ENCODE measurements around the gene RGS9.
"Not testable (repeated sequence)": the region's sequence is repeated elsewhere in the genome, so short reads cannot be mapped to it uniquely, and the experiment has no call there.

RGS9 gene

DNA sequence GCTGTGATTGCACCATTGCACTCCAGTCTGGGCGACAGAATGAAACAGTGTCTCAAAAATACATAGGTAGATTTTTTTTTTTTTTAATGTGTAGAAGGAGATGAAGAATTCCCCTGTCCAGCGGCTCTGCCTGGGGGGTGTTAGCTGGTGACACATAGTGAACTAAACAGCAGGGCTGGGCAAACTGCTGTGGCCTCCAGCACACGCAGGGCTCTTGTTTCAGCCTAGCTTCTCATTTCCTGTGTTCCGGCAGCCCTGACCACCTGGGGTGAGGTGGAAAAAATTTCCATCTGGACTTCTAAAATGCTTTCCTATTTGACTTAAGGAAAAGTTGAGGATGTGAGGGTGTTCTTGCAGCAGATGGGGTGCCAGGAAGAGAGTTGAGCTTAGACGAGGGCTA lies 33.3 kb upstream of the RGS9 start:
- no peak for TF ChIP-seq ZFX (IDR thresholded peaks at IDR 0.05; ENCODE audit: borderline replicate concordance)
- TF ChIP-seq, protein P1, sequence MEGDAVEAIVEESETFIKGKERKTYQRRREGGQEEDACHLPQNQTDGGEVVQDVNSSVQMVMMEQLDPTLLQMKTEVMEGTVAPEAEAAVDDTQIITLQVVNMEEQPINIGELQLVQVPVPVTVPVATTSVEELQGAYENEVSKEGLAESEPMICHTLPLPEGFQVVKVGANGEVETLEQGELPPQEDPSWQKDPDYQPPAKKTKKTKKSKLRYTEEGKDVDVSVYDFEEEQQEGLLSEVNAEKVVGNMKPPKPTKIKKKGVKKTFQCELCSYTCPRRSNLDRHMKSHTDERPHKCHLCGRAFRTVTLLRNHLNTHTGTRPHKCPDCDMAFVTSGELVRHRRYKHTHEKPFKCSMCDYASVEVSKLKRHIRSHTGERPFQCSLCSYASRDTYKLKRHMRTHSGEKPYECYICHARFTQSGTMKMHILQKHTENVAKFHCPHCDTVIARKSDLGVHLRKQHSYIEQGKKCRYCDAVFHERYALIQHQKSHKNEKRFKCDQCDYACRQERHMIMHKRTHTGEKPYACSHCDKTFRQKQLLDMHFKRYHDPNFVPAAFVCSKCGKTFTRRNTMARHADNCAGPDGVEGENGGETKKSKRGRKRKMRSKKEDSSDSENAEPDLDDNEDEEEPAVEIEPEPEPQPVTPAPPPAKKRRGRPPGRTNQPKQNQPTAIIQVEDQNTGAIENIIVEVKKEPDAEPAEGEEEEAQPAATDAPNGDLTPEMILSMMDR (IDR thresholded peaks at IDR 0.05), result no peak
- H3K27ac ChIP-seq, result no peak overlapping the region

DNA sequence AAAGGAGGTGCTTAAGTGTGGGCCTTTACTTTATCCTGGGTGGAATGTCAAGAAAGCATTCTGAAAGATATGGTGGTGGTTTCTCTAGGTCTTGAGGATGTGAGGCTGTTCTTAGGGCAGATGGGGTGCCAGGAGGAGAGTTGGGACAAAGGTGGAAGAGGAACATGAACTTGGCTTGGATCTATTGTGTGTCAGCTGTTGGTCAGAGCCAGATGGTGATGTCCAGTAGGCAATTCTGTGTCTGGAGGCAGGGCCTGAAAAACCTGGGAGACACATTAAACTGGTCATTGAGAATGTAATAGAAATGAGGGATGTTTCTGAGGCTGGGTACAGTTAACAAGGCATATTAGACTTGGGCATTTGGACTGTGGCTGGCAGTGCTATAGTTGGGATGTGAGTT lies 32.6 kb upstream of the RGS9 start:
- no peak overlapping the region for H3K27ac ChIP-seq
- no peak for TF ChIP-seq ZFX (IDR thresholded peaks at IDR 0.05; ENCODE audit: borderline replicate concordance)
- TF ChIP-seq, protein P1 (IDR thresholded peaks at IDR 0.05), result no peak

DNA sequence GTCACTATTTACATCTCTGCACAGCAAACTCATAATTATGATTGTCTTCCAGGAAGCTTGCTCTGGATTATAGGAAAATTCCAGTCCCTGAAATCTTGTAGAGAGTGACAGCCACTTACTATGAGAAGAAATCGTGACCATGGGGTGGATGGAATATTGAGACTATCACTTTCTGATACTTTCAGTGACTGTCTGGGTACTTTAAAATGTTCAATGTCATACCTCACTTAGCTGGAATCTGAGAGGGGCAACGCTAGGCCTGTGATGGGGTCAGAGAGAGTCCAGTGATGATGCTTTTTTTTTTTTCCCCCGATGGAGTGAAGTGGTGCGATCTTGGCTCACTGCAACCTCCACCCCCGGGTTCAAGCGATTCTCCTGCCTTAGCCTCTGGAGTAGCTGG lies 32.2 kb upstream of the RGS9 start:
- no peak overlapping the region for H3K27ac ChIP-seq
- TF ChIP-seq, protein P1 (IDR thresholded peaks at IDR 0.05), result no peak
- TF ChIP-seq ZFX (IDR thresholded peaks at IDR 0.05; ENCODE audit: borderline replicate concordance), result no peak

DNA sequence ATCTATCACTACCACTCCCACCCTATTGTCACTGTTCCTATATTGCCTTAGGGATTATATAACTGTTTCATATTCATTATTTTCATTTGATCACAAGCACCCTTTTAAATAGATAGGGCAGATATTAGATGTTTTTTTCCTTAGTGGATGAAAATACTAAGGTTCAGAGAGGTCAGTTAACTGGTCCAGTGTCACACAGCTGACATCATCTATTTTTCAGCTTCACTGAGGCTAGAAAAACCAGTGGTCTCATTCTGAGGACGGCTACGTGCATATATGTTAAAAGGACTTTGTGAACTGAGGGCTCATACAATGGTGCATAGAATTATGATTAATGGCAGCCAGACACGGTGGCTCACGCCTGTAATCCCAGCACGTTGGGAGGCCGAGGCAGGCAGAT lies 29.0 kb upstream of the RGS9 start:
- TF ChIP-seq, protein P1 (IDR thresholded peaks at IDR 0.05), result no peak
- TF ChIP-seq ZFX (IDR thresholded peaks at IDR 0.05; ENCODE audit: borderline replicate concordance), result no peak
- no peak overlapping the region for H3K27ac ChIP-seq

DNA sequence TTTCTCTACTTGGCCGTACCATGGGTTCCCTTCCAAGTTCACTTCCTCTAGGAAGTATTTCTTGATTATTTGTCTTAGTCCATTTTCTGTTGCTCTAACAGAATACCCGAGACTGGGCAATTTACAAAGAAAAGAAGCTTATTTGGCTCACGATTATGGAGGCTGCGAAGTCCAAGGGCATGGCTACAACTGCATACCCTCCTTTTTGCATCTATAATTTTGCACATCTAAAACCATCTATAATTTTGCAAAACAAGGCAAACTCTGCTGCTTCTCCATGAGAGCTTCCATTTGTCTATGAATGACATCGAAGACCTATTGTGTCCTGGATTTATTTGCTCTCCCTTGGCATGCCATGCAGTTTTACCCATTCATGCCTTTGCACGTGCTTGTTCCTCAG lies 27.6 kb upstream of the RGS9 start:
- no peak overlapping the region for H3K27ac ChIP-seq
- TF ChIP-seq ZFX (IDR thresholded peaks at IDR 0.05; ENCODE audit: borderline replicate concordance), result no peak
- TF ChIP-seq, protein P1 (IDR thresholded peaks at IDR 0.05), result no peak

DNA sequence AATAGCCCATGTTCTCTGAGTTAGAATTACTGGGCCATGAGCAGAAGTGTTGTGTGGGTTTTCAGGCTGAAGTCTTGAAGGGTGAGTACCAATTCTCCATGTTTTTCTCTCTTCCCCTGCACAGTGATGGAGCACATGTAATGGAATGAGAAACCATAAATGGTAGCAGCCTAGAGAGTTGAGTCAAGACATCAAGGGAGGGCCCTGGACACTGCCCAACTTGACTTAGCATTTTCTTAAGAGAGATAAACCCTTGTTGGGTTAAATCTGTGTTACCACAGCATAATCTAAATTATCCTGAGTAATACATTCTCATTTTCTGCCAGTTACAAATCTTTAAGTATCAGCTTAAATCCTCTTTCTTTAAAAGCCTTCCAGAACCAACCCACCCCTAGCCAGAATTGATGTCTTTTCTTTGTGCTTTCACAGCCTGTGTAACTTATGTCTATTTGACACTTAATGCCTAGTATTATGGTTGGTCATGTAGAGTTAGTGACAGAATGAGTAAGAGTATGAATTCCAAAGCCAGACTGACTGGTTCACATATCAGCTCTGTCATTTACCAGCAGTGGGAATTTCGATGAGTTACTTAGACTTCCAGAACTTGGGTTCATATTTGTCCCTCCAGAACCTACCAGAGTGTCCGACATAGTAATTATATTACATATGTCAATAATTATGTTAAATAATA lies 27.0 kb upstream of the RGS9 start:
- no peak for TF ChIP-seq ZFX (IDR thresholded peaks at IDR 0.05; ENCODE audit: borderline replicate concordance)
- TF ChIP-seq, protein P1 (IDR thresholded peaks at IDR 0.05), result no peak
- no peak overlapping the region for H3K27ac ChIP-seq

DNA sequence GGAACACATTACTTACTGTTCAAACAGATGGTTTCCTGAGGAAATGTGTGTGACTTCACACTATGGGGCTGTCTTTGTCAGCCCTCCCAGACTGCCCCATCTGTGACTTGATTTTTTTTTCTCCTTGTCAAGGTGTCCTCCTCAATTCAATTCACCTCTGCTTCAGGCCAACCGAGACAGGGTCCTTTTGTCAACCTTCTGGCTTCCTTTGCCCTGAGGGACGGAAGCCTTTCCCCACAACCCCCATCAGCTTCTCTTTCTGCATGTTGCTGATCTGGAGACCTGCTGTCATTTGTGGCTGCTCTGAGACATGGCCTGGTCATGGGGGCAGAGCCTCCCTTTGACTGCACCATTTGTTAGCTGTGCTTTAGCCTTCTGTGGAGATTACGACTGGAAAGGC lies 21.3 kb upstream of the RGS9 start:
- TF ChIP-seq ZFX (IDR thresholded peaks at IDR 0.05; ENCODE audit: borderline replicate concordance), result no peak
- H3K27ac ChIP-seq, result no peak overlapping the region

DNA sequence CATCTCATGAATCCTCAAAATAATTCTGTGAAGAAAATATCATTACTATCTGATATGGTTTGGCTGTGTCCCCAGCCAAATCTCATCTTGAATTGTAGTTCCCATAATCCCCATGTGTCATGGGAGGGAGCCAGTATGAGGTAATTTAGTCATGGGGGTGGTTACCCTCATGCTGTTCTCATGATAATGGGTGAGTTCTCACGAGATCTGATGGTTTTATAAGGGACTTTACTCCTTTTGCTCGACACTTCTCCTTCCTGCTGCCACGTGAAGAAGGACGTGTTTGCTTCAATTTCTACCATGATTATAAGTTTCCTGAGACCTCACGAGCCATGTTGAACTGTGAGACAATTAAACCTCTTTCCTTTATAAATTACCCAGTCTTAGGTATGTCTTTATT lies 20.7 kb upstream of the RGS9 start:
- not testable (repeated sequence) for H3K27ac ChIP-seq
